Esophagus squamous epithelium (tissue), 5 donors: ENCODE results near the gene KNDC1. TPM values are rescaled to one million over a fixed set of nuclear protein-coding genes. Genes with fewer than 3 reads are reported as not detected.
"Not testable (repeated sequence)": the region's sequence is repeated elsewhere in the genome, so short reads cannot be mapped to it uniquely, and the experiment has no call there.

Experiments
- DNase-seq: peaks from one replicate; lab custom pipeline; 2025; lab: John Stamatoyannopoulos, UW
- H3K27ac ChIP-seq, 4 donors: fragments of 200-600 bp; sonication (generic); one replicate each; pipeline ENCODE4 v1.5.1; 2016 to 2019; ENCODE audit warnings: mild to moderate bottlenecking in 1 of 4
- H3K27me3 ChIP-seq, 4 donors: fragments of 200-600 bp; sonication (generic); 1 replicate in 3 of 4; 2 replicates in 1 of 4; pipeline versions ENCODE4 v1.5.1 to v1.6.0; 2017 to 2021; ENCODE audit warnings: antibody characterized with exemption in 1 of 4
- H3K36me3 ChIP-seq, 3 donors: fragments of 200-600 bp; sonication (generic); one replicate each; pipeline ENCODE4 v1.5.1; 2016 to 2019
- H3K4me1 ChIP-seq, 3 donors: fragments of 200-600 bp; sonication (generic); one replicate each; pipeline ENCODE4 v1.5.1; 2017 to 2019
- H3K4me3 ChIP-seq, 4 donors: fragments of 200-600 bp; sonication (generic); 1 replicate in 3 of 4; 2 replicates in 1 of 4; pipeline ENCODE4 v1.5.1; 2016 to 2019; ENCODE audit warnings: mild to moderate bottlenecking in 2 of 4, moderate library complexity in 1 of 4
- H3K9me3 ChIP-seq, 3 donors: fragments of 200-600 bp; sonication (generic); one replicate each; pipeline ENCODE4 v1.5.1; 2016 to 2019
- CTCF ChIP-seq, 6 experiments: fragments of 450-650 bp in 4 of 6; fragments of 200-600 bp in 2 of 6; sonication (generic) in 2 of 6; IDR thresholded peaks; one replicate each; pipeline ENCODE4 v1.5.1; 2016 to 2019; ENCODE audit warnings: antibody characterized with exemption in 6 of 6, mild to moderate bottlenecking in 4 of 6, moderate library complexity in 4 of 6
- POLR2A ChIP-seq, 4 donors: fragments of 450-650 bp; IDR thresholded peaks; one replicate each; pipeline ENCODE4 v1.6.1; 2017; ENCODE audit warnings: antibody characterized with exemption in 4 of 4, mild to moderate bottlenecking in 4 of 4, moderate library complexity in 3 of 4
- WGBS, 2 donors: methylation state at CpG; one replicate each; pipeline ENCODE4 v1.1.5; 2018; 5-methylcytosine and 5-hydroxymethylcytosine counted together
- intact Hi-C: fragments of 100-400 bp; cut with DNase I; formaldehyde crosslinking; loops from one replicate; pipeline ENCODE4 v1.15.0; 2022
- total RNA-seq, 4 donors: library from RNA; depleted of rRNA; stranded (reverse); fragments of >200 nt; gene quantifications; one replicate each; pipeline ENCODE4 v1.1.0, GENCODE V29; 2016
- donor health status: DM: yes; HTN: yes; CAD: no.

Gene KNDC1
- total RNA-seq, 4 donors from 2014 or later, result 0.19 to 0.64 (median 0.53) TPM; not detected in 1

GRCh38 chr10:133169173-133169947 is 9.3 kb downstream of the KNDC1 start:
- Histone ChIP-seq H3K9me3 (no peaks in the 10 kb centered on the region), H3K4me3 (no peak overlapping the region), H3K27me3 (peaks cover 0 to 40% (median 0%) of the 10 kb centered on the region in 4 donors), H3K4me1 (no peaks in the 10 kb centered on the region), H3K36me3 (no peaks in the 10 kb centered on the region), H3K27ac (no peak overlapping the region)
- DNase-seq, result no peak
- TF ChIP-seq CTCF (IDR thresholded peaks at IDR 0.05) (no peak), POLR2A (IDR thresholded peaks at IDR 0.05) (no peak)
- 90% methylated on average over 9 to 16 of the region's 30 CpGs for WGBS, 2 donors
- intact Hi-C loops, result no loop called here

GRCh38 chr10:133170092-133170491 is 10.1 kb downstream of the KNDC1 start:
- peaks cover 0 to 32% (median 0%) of the 10 kb centered on the region in 4 donors for H3K27me3 ChIP-seq
- intact Hi-C loops, result no loop called here
- 47 to 79% methylated on average over 3 to 9 of the region's 17 CpGs for WGBS, 2 donors
- no peak overlapping the region for H3K4me3 ChIP-seq
- H3K4me1 ChIP-seq, result no peaks in the 10 kb centered on the region
- TF ChIP-seq POLR2A (IDR thresholded peaks at IDR 0.05), result no peak
- no peak for TF ChIP-seq CTCF (IDR thresholded peaks at IDR 0.05)
- DNase-seq, result no peak
- no peaks in the 10 kb centered on the region for H3K36me3 ChIP-seq
- H3K9me3 ChIP-seq, result no peaks in the 10 kb centered on the region
- H3K27ac ChIP-seq, result no peak overlapping the region

- 78 to 86% methylated on average over 11 to 14 of the region's 15 CpGs for WGBS, 2 donors
- no peaks in the 10 kb centered on the region for H3K9me3 ChIP-seq
- no peaks in the 10 kb centered on the region for H3K36me3 ChIP-seq
Measured at GRCh38 chr10:133173860-133174640, 14.0 kb downstream of the KNDC1 start.

GRCh38 chr10:133174689-133175263 is 14.8 kb downstream of the KNDC1 start:
- intact Hi-C loops, result no loop called here
- no peaks in the 10 kb centered on the region for H3K36me3 ChIP-seq
- H3K9me3 ChIP-seq, result no peaks in the 10 kb centered on the region
- H3K4me1 ChIP-seq, result no peaks in the 10 kb centered on the region
- H3K4me3 ChIP-seq, result no peak overlapping the region
- TF ChIP-seq CTCF (IDR thresholded peaks at IDR 0.05), result no peak
- 61 to 69% methylated on average over 3 of the region's 3 CpGs for WGBS, 2 donors
- no peak overlapping the region for H3K27ac ChIP-seq
- H3K27me3 ChIP-seq, result peaks cover 0 to 3% (median 0%) of the 10 kb centered on the region in 4 donors
- DNase-seq, result no peak

More at GRCh38 chr10:133173860-133174640, 14.0 kb downstream of the KNDC1 start:
- no peak overlapping the region for H3K27ac ChIP-seq
- intact Hi-C loops, result no loop called here
- peaks cover 0 to 8% (median 0%) of the 10 kb centered on the region in 4 donors for H3K27me3 ChIP-seq
- H3K4me1 ChIP-seq, result no peaks in the 10 kb centered on the region
- H3K4me3 ChIP-seq, result no peak overlapping the region
- no peak for DNase-seq
- TF ChIP-seq POLR2A (IDR thresholded peaks at IDR 0.05) (no peak), CTCF (IDR thresholded peaks at IDR 0.05) (no peak)

- WGBS, 2 donors, result 78 to 80% methylated on average over 4 of the region's 4 CpGs
- H3K9me3 ChIP-seq, H3K4me1 ChIP-seq, intact Hi-C loops, H3K36me3 ChIP-seq, H3K27me3 ChIP-seq, DNase-seq, H3K4me3 ChIP-seq, H3K27ac ChIP-seq: not testable (repeated sequence)
Measured at GRCh38 chr10:133175624-133176023, 15.6 kb downstream of the KNDC1 start.
